H7 (cell line): ENCODE data around the gene USP17L5. TPM values are rescaled to one million over a fixed set of nuclear protein-coding genes. Genes with fewer than 3 reads are reported as not detected.
A peak's percentile ranks its signal among the peaks of the same experiment; 100 is the strongest.
"Not testable (repeated sequence)": the region's sequence is repeated elsewhere in the genome, so short reads cannot be mapped to it uniquely, and the experiment has no call there.

ENCODE experiments used
- DNase-seq: peaks from one replicate; pipeline ENCODE4 v3.0.0; 2012
- H3K27me3 ChIP-seq: 2 replicates; pipeline ENCODE4 v1.6.0; 2011; ENCODE audit warnings: mild to moderate bottlenecking, low read length; ENCODE audit not compliant: control insufficient read depth, insufficient read depth
- H3K36me3 ChIP-seq: replicated peaks from 2 replicates; pipeline ENCODE4 v1.5.1; 2011; ENCODE audit warnings: low read length; ENCODE audit not compliant: control insufficient read depth, insufficient read depth
- H3K4me3 ChIP-seq: 2 replicates; pipeline ENCODE4 v1.5.1; 2011; ENCODE audit warnings: low read depth, mild to moderate bottlenecking, control low read depth, low read length, moderate library complexity; ENCODE audit not compliant: insufficient read depth
- total RNA-seq: library from RNA; depleted of rRNA; stranded (reverse); fragments of >200 nt; shearing (Covaris generic); gene quantifications from 2 replicates; pipeline ENCODE4 v1.2.3, GENCODE V29; 2014; rRNA removed

The USP17L5 gene
- not detected in 2 replicates for total RNA-seq

- not testable (repeated sequence) for H3K36me3 ChIP-seq, H3K27me3 ChIP-seq, DNase-seq, H3K4me3 ChIP-seq
These were observed at the start of gene USP17L5 for GRCh38 chr4:9339103-9339502. Gene USP17L5, plus strand, starts transcription at chr4:9339403. Its CDS starts 0 bp downstream, at chr4:9339403.

GRCh38 chr4:9324191-9324590 is 15.0 kb upstream of the USP17L5 start:
- H3K4me3 ChIP-seq, H3K27me3 ChIP-seq, H3K36me3 ChIP-seq, DNase-seq: not testable (repeated sequence)

GRCh38 chr4:9324865-9325264 is 14.3 kb upstream of the USP17L5 start, which contains the start of gene USP17L24:
Gene USP17L24, plus strand, starts transcription at chr4:9325165. Its CDS starts 0 bp downstream, at chr4:9325165.
- not testable (repeated sequence) for H3K36me3 ChIP-seq, H3K27me3 ChIP-seq, H3K4me3 ChIP-seq, DNase-seq

- not testable (repeated sequence) for H3K4me3 ChIP-seq, H3K36me3 ChIP-seq, DNase-seq, H3K27me3 ChIP-seq
These were observed 9.6 kb upstream of the USP17L5 start, which contains the start of gene USP17L25 for GRCh38 chr4:9329611-9330010. Gene USP17L25, plus strand, starts transcription at chr4:9329911. Its CDS starts 0 bp downstream, at chr4:9329911.

- not testable (repeated sequence) for DNase-seq, H3K4me3 ChIP-seq, H3K27me3 ChIP-seq, H3K36me3 ChIP-seq
These were observed 4.8 kb upstream of the USP17L5 start, which contains the start of gene USP17L26 for GRCh38 chr4:9334358-9334757. Gene USP17L26, plus strand, starts transcription at chr4:9334658. Its CDS starts 0 bp downstream, at chr4:9334658.

- H3K36me3 ChIP-seq, H3K4me3 ChIP-seq, H3K27me3 ChIP-seq, DNase-seq: not testable (repeated sequence)
These were observed 4.6 kb downstream of the USP17L5 start, which contains the start of gene USP17L27 for GRCh38 chr4:9343848-9344247. Gene USP17L27, plus strand, starts transcription at chr4:9344148. Its CDS starts 0 bp downstream, at chr4:9344148.

- H3K36me3 ChIP-seq, H3K27me3 ChIP-seq, H3K4me3 ChIP-seq, DNase-seq: not testable (repeated sequence)
These were observed 9.4 kb downstream of the USP17L5 start, which contains the start of gene USP17L28 for GRCh38 chr4:9348593-9348992. Gene USP17L28, plus strand, starts transcription at chr4:9348893. Its CDS starts 0 bp downstream, at chr4:9348893.

- not testable (repeated sequence) for H3K36me3 ChIP-seq, DNase-seq, H3K4me3 ChIP-seq, H3K27me3 ChIP-seq
These were observed 11.7 kb downstream of the USP17L5 start for GRCh38 chr4:9350866-9351265.

- DNase-seq, H3K36me3 ChIP-seq, H3K27me3 ChIP-seq, H3K4me3 ChIP-seq: not testable (repeated sequence)
These were observed 14.1 kb downstream of the USP17L5 start, which contains the start of gene USP17L29 for GRCh38 chr4:9353338-9353737. Gene USP17L29, plus strand, starts transcription at chr4:9353638. Its CDS starts 0 bp downstream, at chr4:9353638.

- H3K4me3 ChIP-seq, H3K27me3 ChIP-seq, DNase-seq, H3K36me3 ChIP-seq: not testable (repeated sequence)
These were observed 23.6 kb downstream of the USP17L5 start, which contains the start of gene USP17L30 for GRCh38 chr4:9362829-9363228. Gene USP17L30, plus strand, starts transcription at chr4:9363129. Its CDS starts 0 bp downstream, at chr4:9363129.

- DNase-seq, H3K27me3 ChIP-seq, H3K36me3 ChIP-seq, H3K4me3 ChIP-seq: not testable (repeated sequence)
These were observed 40.7 kb downstream of the USP17L5 start for GRCh38 chr4:9379881-9380280.

GRCh38 chr4:9381012-9381534 is 41.9 kb downstream of the USP17L5 start:
- H3K4me3 ChIP-seq = peak overlapping the region; percentile 24
- H3K36me3 ChIP-seq, H3K27me3 ChIP-seq: not testable (repeated sequence)
- peak; percentile 61 for DNase-seq

GRCh38 chr4:9384126-9384525 is 44.9 kb downstream of the USP17L5 start:
- no peak overlapping the region for H3K4me3 ChIP-seq
- H3K36me3 ChIP-seq = no peaks in the 10 kb centered on the region
- DNase-seq = no peak
- no peaks in the 10 kb centered on the region for H3K27me3 ChIP-seq

- not testable (repeated sequence) for H3K27me3 ChIP-seq, DNase-seq, H3K4me3 ChIP-seq
These were observed 49.8 kb downstream of the USP17L5 start for GRCh38 chr4:9389001-9389400.

More at GRCh38 chr4:9389001-9389400, 49.8 kb downstream of the USP17L5 start:
- not testable (repeated sequence) for H3K36me3 ChIP-seq
